ENCODE results near the gene CDC42BPB.

The CDC42BPB gene

GRCh38 chr14:102900631-102901571, 156.4 kb downstream of the CDC42BPB start:
- Histone ChIP-seq H4K20me1 (ENCODE audit: low read depth, low read length) (no peaks in the 10 kb centered on the region), H3K9me3 (ENCODE audit: insufficient read depth, low read length) (no peaks in the 10 kb centered on the region), H3F3A (ENCODE audit: insufficient read depth) (peaks cover 8% of the 10 kb centered on the region), H3K9ac (ENCODE audit: low read length) (no peak overlapping the region), H3K4me2 (ENCODE audit: low read depth, low read length, poor library complexity, severe bottlenecking) (peak overlapping the region; percentile 44), H3K36me3 (ENCODE audit: low read length) (no peaks in the 10 kb centered on the region), H2AFZ (ENCODE audit: low read depth, low read length, severe bottlenecking) (no peak overlapping the region), H3K79me2 (ENCODE audit: insufficient read depth, low read length) (no peaks in the 10 kb centered on the region), H3K9me2 (replicated peaks; ENCODE audit: insufficient read depth, low read length) (no peaks in the 10 kb centered on the region), H3K27ac (ENCODE audit: low read depth, low read length) (peak overlapping the region; percentile 38; the same call in 1 of the 2 replicates), H3K27me3 (ENCODE audit: low read length) (no peaks in the 10 kb centered on the region), H3K4me3 (ENCODE audit: insufficient read depth, low read length, poor library complexity, severe bottlenecking) (no peak overlapping the region)
- TF ChIP-seq EZH2phosphoT487 (conservative IDR thresholded peaks at IDR 0.05; ENCODE audit: low read length) (no peak), CTCF (IDR thresholded peaks at IDR 0.05; ENCODE audit: insufficient read depth, low read length, poor library complexity, severe bottlenecking) (no peak)

- Histone ChIP-seq H3K27ac (ENCODE audit: low read depth, low read length) (no peak overlapping the region), H3K27me3 (ENCODE audit: low read length) (no peaks in the 10 kb centered on the region), H3K36me3 (ENCODE audit: low read length) (no peaks in the 10 kb centered on the region), H2AFZ (ENCODE audit: low read depth, low read length, severe bottlenecking) (no peak overlapping the region), H3F3A (ENCODE audit: insufficient read depth) (peaks cover 8% of the 10 kb centered on the region), H3K9ac (ENCODE audit: low read length) (no peak overlapping the region), H4K20me1 (ENCODE audit: low read depth, low read length) (no peaks in the 10 kb centered on the region), H3K79me2 (ENCODE audit: insufficient read depth, low read length) (no peaks in the 10 kb centered on the region), H3K4me3 (ENCODE audit: insufficient read depth, low read length, poor library complexity, severe bottlenecking) (no peak overlapping the region), H3K4me2 (ENCODE audit: low read depth, low read length, poor library complexity, severe bottlenecking) (no peak overlapping the region), H3K9me2 (replicated peaks; ENCODE audit: insufficient read depth, low read length) (no peaks in the 10 kb centered on the region), H3K9me3 (ENCODE audit: insufficient read depth, low read length) (no peaks in the 10 kb centered on the region)
- TF ChIP-seq EZH2phosphoT487 (conservative IDR thresholded peaks at IDR 0.05; ENCODE audit: low read length): no peak
- TF ChIP-seq CTCF (IDR thresholded peaks at IDR 0.05; ENCODE audit: insufficient read depth, low read length, poor library complexity, severe bottlenecking): no peak
These were observed 157.8 kb downstream of the CDC42BPB start for GRCh38 chr14:102899516-102899900.

GRCh38 chr14:102898776-102899515, 158.4 kb downstream of the CDC42BPB start:
- H3K36me3 ChIP-seq (ENCODE audit: low read length): no peaks in the 10 kb centered on the region
- H3K9ac ChIP-seq (ENCODE audit: low read length): no peak overlapping the region
- no peak overlapping the region for H3K4me2 ChIP-seq (ENCODE audit: low read depth, low read length, poor library complexity, severe bottlenecking)
- H4K20me1 ChIP-seq (ENCODE audit: low read depth, low read length): no peaks in the 10 kb centered on the region
- H3K27ac ChIP-seq (ENCODE audit: low read depth, low read length): no peak overlapping the region
- H3F3A ChIP-seq (ENCODE audit: insufficient read depth): peaks cover 8% of the 10 kb centered on the region
- no peak overlapping the region for H2AFZ ChIP-seq (ENCODE audit: low read depth, low read length, severe bottlenecking)
- H3K79me2 ChIP-seq (ENCODE audit: insufficient read depth, low read length): no peaks in the 10 kb centered on the region
- TF ChIP-seq CTCF (IDR thresholded peaks at IDR 0.05; ENCODE audit: insufficient read depth, low read length, poor library complexity, severe bottlenecking) (no peak), EZH2phosphoT487 (conservative IDR thresholded peaks at IDR 0.05; ENCODE audit: low read length) (no peak)
- no peaks in the 10 kb centered on the region for H3K9me2 ChIP-seq (replicated peaks; ENCODE audit: insufficient read depth, low read length)
- no peaks in the 10 kb centered on the region for H3K27me3 ChIP-seq (ENCODE audit: low read length)
- no peak overlapping the region for H3K4me3 ChIP-seq (ENCODE audit: insufficient read depth, low read length, poor library complexity, severe bottlenecking)
- no peaks in the 10 kb centered on the region for H3K9me3 ChIP-seq (ENCODE audit: insufficient read depth, low read length)

Data from SU-DHL-6 (cell line).